PC-9 (cell line): ENCODE results near the gene LRCOL1.

ENCODE experiments used
- CTCF ChIP-seq: fragments of 200-600 bp; sonication (generic); conservative IDR thresholded peaks from 2 replicates; pipeline ENCODE4 v1.6.1; 2017; ENCODE audit warnings: mixed run types, antibody characterized with exemption, mild to moderate bottlenecking, moderate library complexity
- EZH2 ChIP-seq: fragments of 200-600 bp; sonication (generic); IDR thresholded peaks from 2 replicates; pipeline ENCODE4 v1.8.0; 2017; ENCODE audit warnings: antibody characterized with exemption, low read depth

DNA sequence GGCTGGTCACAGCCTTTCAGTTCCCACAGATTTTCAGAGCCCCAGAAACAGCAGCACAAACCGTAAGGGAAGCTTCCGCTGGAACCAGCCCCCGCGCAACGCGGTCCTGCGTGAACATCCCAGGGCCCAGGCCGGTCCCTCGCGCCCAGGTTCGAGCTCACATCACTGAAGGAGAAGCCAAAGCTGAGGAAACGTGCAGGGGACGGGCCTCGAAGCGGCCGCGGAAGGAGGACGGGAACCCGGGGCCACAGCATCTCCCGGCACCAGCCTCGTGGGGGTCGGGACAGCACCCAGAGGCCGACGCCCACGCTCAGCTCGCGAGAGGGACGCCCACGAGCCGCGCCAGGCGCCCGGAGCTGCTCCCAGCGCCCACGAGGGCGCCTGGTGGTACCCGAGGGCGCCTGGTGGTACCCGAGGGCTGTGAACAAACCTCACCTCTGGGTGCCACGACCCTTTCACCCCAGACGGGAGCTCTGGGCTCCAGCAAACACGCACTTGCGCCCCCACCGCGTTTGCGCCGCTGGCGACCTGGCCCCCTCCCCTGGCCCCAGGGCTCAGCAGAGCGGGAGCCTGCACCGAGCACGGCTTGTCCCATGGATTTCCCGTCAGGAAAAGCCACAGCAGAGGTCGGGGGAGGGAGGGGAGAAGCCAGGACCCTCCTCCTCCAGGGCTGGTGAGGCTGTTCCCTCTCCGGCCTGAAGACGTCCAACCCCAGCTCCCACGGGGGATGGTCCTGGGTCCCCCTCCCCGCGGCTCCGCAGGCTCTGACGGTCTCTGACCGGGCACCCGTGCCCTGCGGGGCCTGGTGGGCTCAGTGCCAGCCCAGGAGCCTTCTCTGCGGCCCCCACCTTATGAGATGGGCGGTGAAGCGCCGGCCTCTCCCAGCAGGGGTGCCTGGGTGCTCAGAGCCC lies 6.9 kb downstream of the LRCOL1 start:
- TF ChIP-seq EZH2 (no peak), CTCF (no peak)
